Astrocyte of the spinal cord (primary cell): ENCODE data around the gene SMOC2.

Source experiments
- DNase-seq: peaks from one replicate; pipeline ENCODE4 v3.0.0; 2011; ENCODE audit warnings: low read depth, low spot score
- H3K4me3 ChIP-seq: 2 replicates; pipeline ENCODE4 v1.5.1; 2011; ENCODE audit warnings: low read depth, mild to moderate bottlenecking, low read length, moderate library complexity
- in situ Hi-C: cut with HindIII; loops from 2 replicates; pipeline ENCODE4 v1.10.0; 2017; ENCODE audit warnings: low sequenced_read_pairs
- TF ChIP-seq, protein P1 (sequence below): IDR thresholded peaks from 2 replicates; pipeline ENCODE4 v1.5.1; 2012; ENCODE audit warnings: low read depth, mild to moderate bottlenecking, low read length, inconsistent platforms

SMOC2 gene

DNA sequence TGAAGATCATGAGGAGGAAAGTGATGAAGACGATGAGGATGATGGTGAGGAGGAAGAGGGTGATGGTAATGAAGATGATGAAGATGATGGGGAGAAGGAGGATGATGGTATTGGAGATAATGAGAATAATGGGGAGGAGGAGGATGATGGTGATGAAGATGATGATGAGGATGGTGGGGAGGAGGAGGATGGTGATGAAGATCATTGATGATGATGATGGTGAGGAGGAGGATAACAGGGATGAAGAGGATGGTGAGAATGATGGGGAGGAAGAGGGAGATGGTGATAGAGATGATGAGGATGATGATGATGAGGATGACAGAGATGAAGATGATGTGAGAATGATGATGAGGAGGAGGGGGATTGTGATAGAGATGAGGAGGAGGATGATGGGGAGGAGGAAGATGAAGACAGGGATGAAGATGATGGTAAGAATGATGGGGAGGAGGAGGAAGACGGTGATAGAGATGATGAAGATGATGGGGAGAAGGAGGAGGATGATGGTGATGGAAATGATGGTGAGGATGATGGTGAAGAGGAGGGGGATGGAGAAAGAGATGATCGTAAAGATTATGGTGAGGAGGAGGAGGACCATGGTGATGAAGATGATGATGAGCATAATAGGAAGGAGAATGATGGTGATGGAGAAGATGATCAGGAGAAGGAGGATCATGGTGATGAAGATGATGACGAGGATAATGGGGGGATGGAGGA lies 273.7 kb downstream of the SMOC2 start:
- in situ Hi-C loops, result no loop called here
- TF ChIP-seq, protein P1, sequence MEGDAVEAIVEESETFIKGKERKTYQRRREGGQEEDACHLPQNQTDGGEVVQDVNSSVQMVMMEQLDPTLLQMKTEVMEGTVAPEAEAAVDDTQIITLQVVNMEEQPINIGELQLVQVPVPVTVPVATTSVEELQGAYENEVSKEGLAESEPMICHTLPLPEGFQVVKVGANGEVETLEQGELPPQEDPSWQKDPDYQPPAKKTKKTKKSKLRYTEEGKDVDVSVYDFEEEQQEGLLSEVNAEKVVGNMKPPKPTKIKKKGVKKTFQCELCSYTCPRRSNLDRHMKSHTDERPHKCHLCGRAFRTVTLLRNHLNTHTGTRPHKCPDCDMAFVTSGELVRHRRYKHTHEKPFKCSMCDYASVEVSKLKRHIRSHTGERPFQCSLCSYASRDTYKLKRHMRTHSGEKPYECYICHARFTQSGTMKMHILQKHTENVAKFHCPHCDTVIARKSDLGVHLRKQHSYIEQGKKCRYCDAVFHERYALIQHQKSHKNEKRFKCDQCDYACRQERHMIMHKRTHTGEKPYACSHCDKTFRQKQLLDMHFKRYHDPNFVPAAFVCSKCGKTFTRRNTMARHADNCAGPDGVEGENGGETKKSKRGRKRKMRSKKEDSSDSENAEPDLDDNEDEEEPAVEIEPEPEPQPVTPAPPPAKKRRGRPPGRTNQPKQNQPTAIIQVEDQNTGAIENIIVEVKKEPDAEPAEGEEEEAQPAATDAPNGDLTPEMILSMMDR, result no peak
- DNase-seq, result no peak
- H3K4me3 ChIP-seq, result no peak overlapping the region

- in situ Hi-C loops, result no loop called here
- DNase-seq, result no peak
- TF ChIP-seq, protein P1, result no peak
- H3K4me3 ChIP-seq, result no peak overlapping the region
Measured at GRCh38 chr6:168715643-168716481, 274.9 kb downstream of the SMOC2 start.

- no peak for DNase-seq
- no peak overlapping the region for H3K4me3 ChIP-seq
- TF ChIP-seq, protein P1, result no peak
- in situ Hi-C loops, result no loop called here
Measured at GRCh38 chr6:168716581-168716980, 275.6 kb downstream of the SMOC2 start.

GRCh38 chr6:168717491-168717890 lies 276.5 kb downstream of the SMOC2 start:
- DNase-seq, result no peak
- no peak overlapping the region for H3K4me3 ChIP-seq
- in situ Hi-C loops, result no loop called here
- TF ChIP-seq, protein P1, result no peak
